HG02884 (cell line): ENCODE measurements around the gene SSX2.
"Not testable (repeated sequence)": the region's sequence is repeated elsewhere in the genome, so short reads cannot be mapped to it uniquely, and the experiment has no call there.

Experiments used
- ATAC-seq: cut with Tn5 transposase; IDR thresholded peaks from one replicate; pipeline ENCODE4 v1.9.1; 2021; ENCODE audit warnings: mild to moderate bottlenecking, moderate library complexity; ENCODE audit not compliant: unreplicated experiment

SSX2 gene, protein sequence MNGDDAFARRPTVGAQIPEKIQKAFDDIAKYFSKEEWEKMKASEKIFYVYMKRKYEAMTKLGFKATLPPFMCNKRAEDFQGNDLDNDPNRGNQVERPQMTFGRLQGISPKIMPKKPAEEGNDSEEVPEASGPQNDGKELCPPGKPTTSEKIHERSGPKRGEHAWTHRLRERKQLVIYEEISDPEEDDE

DNA sequence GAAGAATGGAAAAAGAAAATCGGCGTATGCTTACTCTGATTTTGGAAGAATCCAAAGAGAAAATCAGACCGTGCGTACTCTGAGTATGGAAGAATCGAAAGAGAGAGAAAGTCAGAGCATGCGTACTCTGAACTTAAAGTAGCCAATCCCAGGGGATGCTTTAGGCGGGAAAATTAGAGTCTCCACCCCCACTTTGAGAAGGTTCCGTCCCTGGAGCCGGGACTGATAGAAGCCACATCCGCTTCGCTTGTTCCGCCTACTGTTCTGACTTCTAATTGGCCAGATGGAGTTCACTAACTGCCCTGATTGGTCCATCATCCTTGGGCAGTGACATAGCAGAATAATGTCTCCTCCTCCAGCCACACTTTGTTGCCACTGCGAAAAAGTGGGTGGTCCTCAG lies at the start of gene SSX2:
SSX2 (minus strand) TSS at position 101 of the 400 bp plus-strand sequence. CDS start 1,429 bp downstream, outside the sequence.
- not testable (repeated sequence) for ATAC-seq

DNA sequence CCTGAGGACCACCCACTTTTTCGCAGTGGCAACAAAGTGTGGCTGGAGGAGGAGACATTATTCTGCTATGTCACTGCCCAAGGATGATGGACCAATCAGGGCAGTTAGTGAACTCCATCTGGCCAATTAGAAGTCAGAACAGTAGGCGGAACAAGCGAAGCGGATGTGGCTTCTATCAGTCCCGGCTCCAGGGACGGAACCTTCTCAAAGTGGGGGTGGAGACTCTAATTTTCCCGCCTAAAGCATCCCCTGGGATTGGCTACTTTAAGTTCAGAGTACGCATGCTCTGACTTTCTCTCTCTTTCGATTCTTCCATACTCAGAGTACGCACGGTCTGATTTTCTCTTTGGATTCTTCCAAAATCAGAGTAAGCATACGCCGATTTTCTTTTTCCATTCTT lies 44.0 kb upstream of the SSX2 start, which contains the start of gene SSX2B:
SSX2B (plus strand) TSS at position 301 of the 400 bp plus-strand sequence. CDS start 1,429 bp downstream, outside the sequence.
- not testable (repeated sequence) for ATAC-seq

DNA sequence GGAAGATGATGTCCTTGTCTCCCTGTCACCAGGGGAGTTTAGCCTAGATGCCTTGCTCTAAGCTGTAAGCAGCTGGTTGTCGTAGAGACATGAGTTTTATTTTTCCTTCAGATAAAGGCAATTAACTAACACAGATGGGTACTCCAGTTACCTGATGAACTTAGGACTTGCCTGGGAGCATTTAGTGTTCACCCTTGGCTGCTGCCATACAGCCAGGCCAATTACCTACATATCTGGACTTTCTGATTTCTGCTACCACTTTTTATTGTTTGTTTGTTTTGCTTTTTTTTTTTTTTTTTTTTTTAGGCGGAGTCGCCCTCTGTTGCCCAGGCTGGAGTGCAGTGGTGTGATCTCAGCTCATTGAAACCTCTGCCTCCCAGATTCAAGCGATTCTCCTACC lies 14.9 kb downstream of the SSX2 start:
- ATAC-seq: not testable (repeated sequence)

DNA sequence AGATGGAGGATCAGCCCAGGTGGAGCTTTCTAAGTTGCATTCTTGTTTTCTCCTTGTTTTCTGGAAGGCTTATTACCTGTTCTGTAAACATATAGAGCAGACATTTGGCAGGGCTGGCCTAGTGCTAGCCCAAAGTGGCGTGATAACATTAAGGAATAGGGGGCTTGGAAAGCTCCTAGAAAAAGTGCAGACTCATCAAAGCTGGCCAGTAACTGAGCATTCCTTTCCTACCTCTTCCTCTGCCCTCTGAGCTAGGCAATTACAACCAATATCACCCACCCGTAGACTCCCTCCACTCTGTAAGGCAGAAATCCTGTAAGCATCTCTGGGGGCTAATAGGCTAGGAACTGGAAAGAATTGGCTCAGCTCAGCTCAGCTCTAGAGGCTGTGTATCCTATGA lies 44.8 kb downstream of the SSX2 start:
- ATAC-seq: not testable (repeated sequence)

DNA sequence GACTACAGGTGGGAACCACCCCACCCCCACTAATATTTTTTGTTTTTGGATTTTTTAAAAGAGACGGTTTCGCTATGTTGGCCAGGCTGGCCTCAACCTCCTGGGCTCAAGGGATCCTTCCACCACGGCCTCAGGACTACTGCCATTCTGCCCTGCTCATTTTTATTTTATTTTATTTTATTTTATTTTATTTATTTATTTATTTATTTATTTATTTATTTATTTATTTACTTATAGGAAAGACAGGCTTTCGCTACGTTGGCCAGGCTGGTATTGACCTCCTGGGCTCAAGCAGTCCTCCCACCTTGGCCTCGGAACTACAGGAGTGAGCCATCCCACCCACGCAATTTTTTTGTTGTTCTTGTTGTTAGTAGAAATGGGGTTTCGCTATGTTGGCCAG lies 51.5 kb downstream of the SSX2 start:
- ATAC-seq: not testable (repeated sequence)

DNA sequence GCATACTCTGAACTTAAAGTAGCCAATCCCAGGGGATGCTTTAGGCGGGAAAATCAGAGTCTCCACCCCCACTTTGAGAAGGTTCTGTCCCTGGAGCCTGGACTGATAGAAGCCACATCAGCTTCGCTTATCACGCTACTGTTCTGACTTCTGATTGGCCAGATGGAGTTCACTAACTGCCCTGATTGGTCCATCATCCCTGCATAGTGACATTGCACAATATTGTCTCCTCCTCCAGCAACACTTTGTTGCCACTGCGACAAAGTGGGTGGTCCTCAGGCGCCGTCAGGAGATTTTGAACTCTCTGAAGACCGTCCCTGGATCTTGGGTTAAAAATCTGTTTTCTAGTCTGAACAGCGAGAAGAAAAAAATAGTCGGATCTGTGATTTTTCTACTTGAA lies 52.2 kb downstream of the SSX2 start, which contains the start of gene SSX7:
SSX7 (minus strand) TSS at position 101 of the 400 bp plus-strand sequence. CDS start 1,428 bp downstream, outside the sequence.
- ATAC-seq: not testable (repeated sequence)

DNA sequence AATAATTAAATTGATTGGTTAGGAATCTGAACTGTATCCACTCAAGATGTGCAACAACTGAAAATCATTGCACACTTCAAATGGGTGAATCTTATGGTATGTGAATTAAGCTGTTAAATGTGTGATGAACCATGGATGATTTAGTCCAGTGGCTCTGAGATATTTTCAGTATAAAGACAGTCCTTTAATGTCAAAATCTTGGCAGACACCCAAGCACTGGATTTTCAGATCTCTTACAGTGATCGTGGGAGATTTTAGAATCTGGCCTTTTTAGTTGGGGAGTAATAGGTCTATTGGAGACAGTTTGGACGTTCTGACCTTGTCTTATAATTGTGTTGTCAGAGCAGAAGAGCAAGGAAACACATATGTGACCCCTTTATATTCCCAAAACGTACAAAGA lies 56.3 kb downstream of the SSX2 start:
- ATAC-seq: not testable (repeated sequence)

DNA sequence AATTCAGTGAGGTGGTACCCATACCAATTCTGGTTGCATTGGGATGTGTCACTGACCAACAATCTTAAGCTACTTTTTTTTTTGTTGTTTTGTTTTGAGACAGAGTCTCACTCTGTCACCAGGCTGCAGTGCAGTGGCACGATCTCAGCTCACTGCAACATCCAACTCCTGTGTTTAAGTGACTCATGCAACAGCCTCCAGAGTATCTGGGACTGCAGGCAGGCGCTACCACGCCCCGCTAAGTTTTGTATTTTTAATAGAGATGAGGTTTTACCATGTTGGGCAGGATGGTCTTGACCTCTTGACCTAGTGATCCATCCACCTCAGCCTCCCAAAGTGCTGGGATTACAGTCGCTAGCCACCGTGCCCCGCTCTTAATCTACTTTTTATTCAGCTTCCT lies 58.0 kb downstream of the SSX2 start:
- not testable (repeated sequence) for ATAC-seq
